ENCODE data around the gene SNRK. TPM values are rescaled to one million over a fixed set of nuclear protein-coding genes. Genes with fewer than 3 reads are reported as not detected.

Gene SNRK
- polyA plus RNA-seq, 1 experiment, result 11.4 TPM

DNA sequence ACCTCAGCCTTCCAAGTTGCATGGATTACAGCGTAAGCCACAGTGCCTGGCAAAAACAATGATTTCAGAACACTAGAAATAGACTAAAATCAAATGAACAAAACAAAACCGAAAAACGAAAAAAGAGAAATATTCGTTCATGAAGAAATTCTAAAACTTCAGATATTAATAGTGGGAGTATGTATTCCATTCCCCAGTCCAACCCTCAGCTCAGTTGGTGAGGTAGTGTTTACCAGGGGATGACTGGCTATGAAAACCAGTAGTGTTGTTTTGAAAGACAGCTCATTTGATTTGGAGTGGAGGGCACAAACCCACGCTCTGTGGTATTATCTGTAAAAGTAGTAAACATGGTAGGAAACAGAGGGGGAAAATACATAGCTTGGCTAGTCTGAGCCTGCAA is 6.8 kb upstream of the SNRK start:
- ChIA-PET CTCF (no interaction called here), POLR2A (no interaction called here)
- no peak overlapping the region for H3K4me3 ChIP-seq (ENCODE audit: low read depth, low read length)
- TF ChIP-seq, protein P1, sequence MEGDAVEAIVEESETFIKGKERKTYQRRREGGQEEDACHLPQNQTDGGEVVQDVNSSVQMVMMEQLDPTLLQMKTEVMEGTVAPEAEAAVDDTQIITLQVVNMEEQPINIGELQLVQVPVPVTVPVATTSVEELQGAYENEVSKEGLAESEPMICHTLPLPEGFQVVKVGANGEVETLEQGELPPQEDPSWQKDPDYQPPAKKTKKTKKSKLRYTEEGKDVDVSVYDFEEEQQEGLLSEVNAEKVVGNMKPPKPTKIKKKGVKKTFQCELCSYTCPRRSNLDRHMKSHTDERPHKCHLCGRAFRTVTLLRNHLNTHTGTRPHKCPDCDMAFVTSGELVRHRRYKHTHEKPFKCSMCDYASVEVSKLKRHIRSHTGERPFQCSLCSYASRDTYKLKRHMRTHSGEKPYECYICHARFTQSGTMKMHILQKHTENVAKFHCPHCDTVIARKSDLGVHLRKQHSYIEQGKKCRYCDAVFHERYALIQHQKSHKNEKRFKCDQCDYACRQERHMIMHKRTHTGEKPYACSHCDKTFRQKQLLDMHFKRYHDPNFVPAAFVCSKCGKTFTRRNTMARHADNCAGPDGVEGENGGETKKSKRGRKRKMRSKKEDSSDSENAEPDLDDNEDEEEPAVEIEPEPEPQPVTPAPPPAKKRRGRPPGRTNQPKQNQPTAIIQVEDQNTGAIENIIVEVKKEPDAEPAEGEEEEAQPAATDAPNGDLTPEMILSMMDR (IDR thresholded peaks at IDR 0.05; ENCODE audit: low read depth, low read length), result no peak
- peaks cover 15% of the 10 kb centered on the region for H3K27me3 ChIP-seq (ENCODE audit: control insufficient read depth, insufficient read depth, low read length)
- no peak overlapping the region for H3K27ac ChIP-seq (ENCODE audit: low read depth, low read length)
- DNase-seq (ENCODE audit: low read depth, low spot score), result no peak
- no peaks in the 10 kb centered on the region for H3K9me3 ChIP-seq (ENCODE audit: control insufficient read depth, insufficient read depth, low read length)

DNA sequence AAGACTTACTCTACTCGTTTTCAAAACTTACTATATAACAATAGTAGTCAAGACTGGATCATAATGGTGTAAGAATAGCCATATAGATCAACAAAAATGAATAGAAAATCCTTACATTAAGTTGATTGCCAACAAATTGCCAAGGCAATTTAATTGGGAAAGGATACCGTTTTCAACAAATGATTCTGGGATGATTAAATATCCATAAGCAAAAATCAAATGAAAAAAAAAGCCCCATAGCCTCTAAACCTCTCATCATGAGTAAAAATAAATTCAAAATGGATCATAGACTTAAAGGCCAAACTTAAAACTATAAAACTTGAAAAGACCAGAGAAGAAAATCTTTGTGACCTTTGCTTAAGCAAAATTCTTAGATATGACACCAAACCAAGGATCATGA is 5.3 kb upstream of the SNRK start:
- ChIA-PET CTCF (no interaction called here), POLR2A (no interaction called here)
- TF ChIP-seq, protein P1 (IDR thresholded peaks at IDR 0.05; ENCODE audit: low read depth, low read length), result no peak
- H3K27me3 ChIP-seq (ENCODE audit: control insufficient read depth, insufficient read depth, low read length), result peaks cover 12% of the 10 kb centered on the region
- H3K9me3 ChIP-seq (ENCODE audit: control insufficient read depth, insufficient read depth, low read length), result no peaks in the 10 kb centered on the region
- no peak overlapping the region for H3K4me3 ChIP-seq (ENCODE audit: low read depth, low read length)
- no peak for DNase-seq (ENCODE audit: low read depth, low spot score)
- no peak overlapping the region for H3K27ac ChIP-seq (ENCODE audit: low read depth, low read length)

DNA sequence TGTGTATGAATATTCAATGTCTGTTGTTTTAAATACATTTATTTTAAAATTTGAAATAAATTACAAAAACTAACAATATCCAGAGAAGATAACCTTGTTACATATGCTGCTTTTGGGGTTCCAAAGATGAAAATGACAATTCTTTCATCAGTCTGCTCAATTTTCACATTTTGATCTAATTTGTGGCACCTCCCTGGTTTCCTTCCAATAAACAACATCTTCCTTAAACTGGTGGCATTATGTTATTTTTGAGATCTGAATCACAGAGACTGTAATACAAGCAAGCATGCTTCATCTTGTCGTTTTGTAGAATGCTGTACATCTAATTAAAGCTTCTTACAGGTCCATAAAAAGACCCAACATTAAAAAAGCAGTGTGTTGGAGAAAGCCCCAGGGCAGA is 2.2 kb upstream of the SNRK start:
- H3K9me3 ChIP-seq (ENCODE audit: control insufficient read depth, insufficient read depth, low read length), result no peaks in the 10 kb centered on the region
- POLR2A ChIA-PET, result no interaction called here
- CTCF ChIA-PET, result interaction anchor here (0.6 kb wide), 1 partner anchor 122 kb away, joined by 3 read pairs; no protein-coding TSS in a partner anchor

GRCh38 chr3:43285644-43286043 is 696 bp upstream of the SNRK start:
- CTCF ChIA-PET, result interaction anchor here (1.5 kb wide), 1 partner anchor 324 kb away, joined by 6 read pairs; no protein-coding TSS in a partner anchor
- Histone ChIP-seq H3K27ac (ENCODE audit: low read depth, low read length) (no peak overlapping the region), H3K27me3 (ENCODE audit: control insufficient read depth, insufficient read depth, low read length) (peaks cover 3% of the 10 kb centered on the region), H3K4me3 (ENCODE audit: low read depth, low read length) (peak overlapping the region; percentile 76), H3K9me3 (ENCODE audit: control insufficient read depth, insufficient read depth, low read length) (no peaks in the 10 kb centered on the region)
- no peak for DNase-seq (ENCODE audit: low read depth, low spot score)
- POLR2A ChIA-PET, result interaction anchor here (0.6 to 1.6 kb wide), 3 partner anchors 100 to 123 kb away, joined by 3 to 9 read pairs (median 4); no protein-coding TSS in a partner anchor
- TF ChIP-seq, protein P1 (IDR thresholded peaks at IDR 0.05; ENCODE audit: low read depth, low read length), result no peak

More for the DNA sequence above, 2.2 kb upstream of the SNRK start:
- Histone ChIP-seq H3K27me3 (ENCODE audit: control insufficient read depth, insufficient read depth, low read length) (peaks cover 3% of the 10 kb centered on the region), H3K4me3 (ENCODE audit: low read depth, low read length) (no peak overlapping the region), H3K27ac (ENCODE audit: low read depth, low read length) (no peak overlapping the region)
- DNase-seq (ENCODE audit: low read depth, low spot score), result no peak
- TF ChIP-seq, protein P1 (IDR thresholded peaks at IDR 0.05; ENCODE audit: low read depth, low read length), result no peak

- TF ChIP-seq, protein P1 (IDR thresholded peaks at IDR 0.05; ENCODE audit: low read depth, low read length), result no peak
- no peak overlapping the region for H3K27ac ChIP-seq (ENCODE audit: low read depth, low read length)
- POLR2A ChIA-PET, result interaction anchor here (1.6 kb wide), 2 partner anchors 107 to 125 kb away, joined by 4 to 9 read pairs; no protein-coding TSS in a partner anchor
- CTCF ChIA-PET, result no interaction called here
- DNase-seq (ENCODE audit: low read depth, low spot score), result no peak
- peaks cover 3% of the 10 kb centered on the region for H3K27me3 ChIP-seq (ENCODE audit: control insufficient read depth, insufficient read depth, low read length)
- H3K9me3 ChIP-seq (ENCODE audit: control insufficient read depth, insufficient read depth, low read length), result no peaks in the 10 kb centered on the region
- H3K4me3 ChIP-seq (ENCODE audit: low read depth, low read length), result peak overlapping the region; percentile 76
Observed at GRCh38 chr3:43286841-43287499, 630 bp downstream of the SNRK start.
